ENCODE data around the gene SBNO2.

The SBNO2 gene

GRCh38 chr19:1125601-1126467, 48.2 kb downstream of the SBNO2 start:
- Histone ChIP-seq H3F3A (ENCODE audit: insufficient read depth, low read length) (no peaks in the 10 kb centered on the region; the same call in 1 of the 2 replicates), H3K79me2 (ENCODE audit: low read length) (peaks cover 46% of the 10 kb centered on the region), H3K9me3 (replicated peaks; ENCODE audit: insufficient read depth, low read length) (no peaks in the 10 kb centered on the region), H3K27ac (ENCODE audit: low read length) (no peak overlapping the region), H3K36me3 (replicated peaks; ENCODE audit: insufficient read depth, low read length) (peaks cover 12% of the 10 kb centered on the region), H3K9me2 (replicated peaks; ENCODE audit: insufficient read depth, low read length) (no peaks in the 10 kb centered on the region), H3K9ac (ENCODE audit: low read length) (no peak overlapping the region), H4K20me1 (ENCODE audit: insufficient read depth, low read length) (no peaks in the 10 kb centered on the region), H2AFZ (ENCODE audit: low read length) (no peak overlapping the region), H3K4me3 (ENCODE audit: low read length) (no peak overlapping the region), H3K27me3 (replicated peaks; ENCODE audit: insufficient read depth, low read length) (no peaks in the 10 kb centered on the region), H3K4me2 (ENCODE audit: low read depth, low read length) (no peak overlapping the region), H3K4me1 (ENCODE audit: low read length) (peaks cover 8% of the 10 kb centered on the region; the same call in 1 of the 2 replicates)
- no peak for DNase-seq
- TF ChIP-seq EZH2phosphoT487 (IDR thresholded peaks at IDR 0.05; ENCODE audit: low read length) (no peak), EZH2 (optimal IDR thresholded peaks at IDR 0.05; ENCODE audit: low read depth, low read length) (no peak)
- TF ChIP-seq, protein P1, sequence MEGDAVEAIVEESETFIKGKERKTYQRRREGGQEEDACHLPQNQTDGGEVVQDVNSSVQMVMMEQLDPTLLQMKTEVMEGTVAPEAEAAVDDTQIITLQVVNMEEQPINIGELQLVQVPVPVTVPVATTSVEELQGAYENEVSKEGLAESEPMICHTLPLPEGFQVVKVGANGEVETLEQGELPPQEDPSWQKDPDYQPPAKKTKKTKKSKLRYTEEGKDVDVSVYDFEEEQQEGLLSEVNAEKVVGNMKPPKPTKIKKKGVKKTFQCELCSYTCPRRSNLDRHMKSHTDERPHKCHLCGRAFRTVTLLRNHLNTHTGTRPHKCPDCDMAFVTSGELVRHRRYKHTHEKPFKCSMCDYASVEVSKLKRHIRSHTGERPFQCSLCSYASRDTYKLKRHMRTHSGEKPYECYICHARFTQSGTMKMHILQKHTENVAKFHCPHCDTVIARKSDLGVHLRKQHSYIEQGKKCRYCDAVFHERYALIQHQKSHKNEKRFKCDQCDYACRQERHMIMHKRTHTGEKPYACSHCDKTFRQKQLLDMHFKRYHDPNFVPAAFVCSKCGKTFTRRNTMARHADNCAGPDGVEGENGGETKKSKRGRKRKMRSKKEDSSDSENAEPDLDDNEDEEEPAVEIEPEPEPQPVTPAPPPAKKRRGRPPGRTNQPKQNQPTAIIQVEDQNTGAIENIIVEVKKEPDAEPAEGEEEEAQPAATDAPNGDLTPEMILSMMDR (IDR thresholded peaks at IDR 0.05; ENCODE audit: low read length) = no peak

- Histone ChIP-seq H3K36me3 (replicated peaks; ENCODE audit: insufficient read depth, low read length) (peaks cover 12% of the 10 kb centered on the region), H3K9me3 (replicated peaks; ENCODE audit: insufficient read depth, low read length) (no peaks in the 10 kb centered on the region), H3K27me3 (replicated peaks; ENCODE audit: insufficient read depth, low read length) (no peaks in the 10 kb centered on the region), H3F3A (ENCODE audit: insufficient read depth, low read length) (no peaks in the 10 kb centered on the region), H3K9ac (ENCODE audit: low read length) (no peak overlapping the region), H3K9me2 (replicated peaks; ENCODE audit: insufficient read depth, low read length) (no peaks in the 10 kb centered on the region), H3K4me3 (ENCODE audit: low read length) (no peak overlapping the region), H3K27ac (ENCODE audit: low read length) (no peak overlapping the region), H4K20me1 (ENCODE audit: insufficient read depth, low read length) (no peaks in the 10 kb centered on the region), H3K4me2 (ENCODE audit: low read depth, low read length) (no peak overlapping the region), H3K4me1 (ENCODE audit: low read length) (no peaks in the 10 kb centered on the region), H3K79me2 (ENCODE audit: low read length) (peaks cover 30% of the 10 kb centered on the region), H2AFZ (ENCODE audit: low read length) (no peak overlapping the region)
- DNase-seq = no peak
- TF ChIP-seq, protein P1 (IDR thresholded peaks at IDR 0.05; ENCODE audit: low read length) = no peak
- TF ChIP-seq EZH2phosphoT487 (IDR thresholded peaks at IDR 0.05; ENCODE audit: low read length) = no peak
- TF ChIP-seq EZH2 (optimal IDR thresholded peaks at IDR 0.05; ENCODE audit: low read depth, low read length) = no peak
These were observed 50.0 kb downstream of the SBNO2 start for GRCh38 chr19:1123885-1124677.

DNA sequence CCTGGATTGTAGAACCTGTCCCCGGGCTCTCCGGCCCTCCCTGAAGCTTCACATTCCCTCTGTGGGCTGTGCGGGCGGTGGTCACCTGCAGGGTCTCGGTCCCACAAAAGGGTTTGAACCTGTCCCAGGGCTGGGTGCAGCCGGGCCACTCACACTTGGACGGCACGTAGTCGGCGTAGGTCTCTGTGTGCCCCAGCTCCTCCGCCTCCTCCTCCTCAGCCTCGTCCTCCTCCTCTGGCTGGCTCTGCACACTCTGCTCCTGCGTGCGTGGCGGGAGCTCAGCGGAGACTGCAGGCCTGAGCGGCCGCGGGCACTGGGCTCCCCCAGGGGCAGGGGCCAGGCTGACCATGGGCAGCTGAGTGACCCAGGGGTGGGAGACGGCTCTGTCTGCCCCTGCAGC, 50.7 kb downstream of the SBNO2 start:
- no peak overlapping the region for H3K9ac ChIP-seq (ENCODE audit: low read length)
- TF ChIP-seq EZH2 (optimal IDR thresholded peaks at IDR 0.05; ENCODE audit: low read depth, low read length) = no peak
- TF ChIP-seq, protein P1 (IDR thresholded peaks at IDR 0.05; ENCODE audit: low read length) = no peak
- peaks cover 12% of the 10 kb centered on the region for H3K36me3 ChIP-seq (replicated peaks; ENCODE audit: insufficient read depth, low read length)
- H2AFZ ChIP-seq (ENCODE audit: low read length) = no peak overlapping the region
- no peak overlapping the region for H3K4me2 ChIP-seq (ENCODE audit: low read depth, low read length)
- no peaks in the 10 kb centered on the region for H3K9me3 ChIP-seq (replicated peaks; ENCODE audit: insufficient read depth, low read length)
- H3F3A ChIP-seq (ENCODE audit: insufficient read depth, low read length) = no peaks in the 10 kb centered on the region
- no peak for DNase-seq
- no peaks in the 10 kb centered on the region for H3K27me3 ChIP-seq (replicated peaks; ENCODE audit: insufficient read depth, low read length)
- H3K9me2 ChIP-seq (replicated peaks; ENCODE audit: insufficient read depth, low read length) = no peaks in the 10 kb centered on the region
- no peak overlapping the region for H3K4me3 ChIP-seq (ENCODE audit: low read length)
- no peaks in the 10 kb centered on the region for H3K4me1 ChIP-seq (ENCODE audit: low read length)
- peaks cover 30% of the 10 kb centered on the region for H3K79me2 ChIP-seq (ENCODE audit: low read length)
- H3K27ac ChIP-seq (ENCODE audit: low read length) = no peak overlapping the region
- no peaks in the 10 kb centered on the region for H4K20me1 ChIP-seq (ENCODE audit: insufficient read depth, low read length)
